Osteocyte (in vitro differentiated cells): Measurements from ENCODE around the gene TRPM3. TPM values are rescaled to one million over a fixed set of nuclear protein-coding genes. Genes with fewer than 3 reads are reported as not detected.

ENCODE experiments used
- DNase-seq: peaks from one replicate; pipeline ENCODE4 v3.0.0; 2021; ENCODE audit warnings: mixed read lengths; ENCODE audit not compliant: unreplicated experiment; ENCODE audit errors: extremely low spot score
- H3K27ac Mint-ChIP-seq: one replicate; pipeline ENCODE4 v1.8.0; 2021; ENCODE audit warnings: mild to moderate bottlenecking, mixed read lengths; ENCODE audit not compliant: unreplicated experiment
- H3K27me3 Mint-ChIP-seq: one replicate; pipeline ENCODE4 v1.8.0; 2021; ENCODE audit warnings: mixed read lengths; ENCODE audit not compliant: unreplicated experiment
- H3K36me3 Mint-ChIP-seq: one replicate; pipeline ENCODE4 v1.8.0; 2021; ENCODE audit warnings: mixed read lengths; ENCODE audit not compliant: unreplicated experiment
- H3K4me1 Mint-ChIP-seq: one replicate; pipeline ENCODE4 v1.8.0; 2021; ENCODE audit warnings: mixed read lengths; ENCODE audit not compliant: unreplicated experiment
- H3K4me3 Mint-ChIP-seq: one replicate; pipeline ENCODE4 v1.8.0; 2021; ENCODE audit warnings: mild to moderate bottlenecking, moderate library complexity, mixed read lengths; ENCODE audit not compliant: unreplicated experiment
- H3K9me3 Mint-ChIP-seq: one replicate; pipeline ENCODE4 v1.8.0; 2021; ENCODE audit warnings: mixed read lengths; ENCODE audit not compliant: unreplicated experiment
- CTCF ChIP-seq: fragments of 200-600 bp; sonication (generic); IDR thresholded peaks from 2 replicates; pipeline ENCODE4 v1.5.0; 2021; ENCODE audit warnings: antibody characterized with exemption, mild to moderate bottlenecking, moderate library complexity
- total RNA-seq: library from RNA; stranded (reverse); gene quantifications from 2 replicates; pipeline ENCODE4 v1.2.1, GENCODE V29; 2021

TRPM3 gene
- total RNA-seq, 1 donor from 2014 or later: 0.05 TPM

GRCh38 chr9:70792796-70793195 is 328.6 kb downstream of the TRPM3 start:
- Mint-ChIP-seq H3K27ac (no peak overlapping the region), H3K27me3 (peaks cover 10% of the 10 kb centered on the region), H3K36me3 (no peaks in the 10 kb centered on the region)

GRCh38 chr9:70791936-70792335 is 329.5 kb downstream of the TRPM3 start:
- no peak overlapping the region for H3K27ac Mint-ChIP-seq
- no peak overlapping the region for H3K4me3 Mint-ChIP-seq
- H3K4me1 Mint-ChIP-seq: peaks cover 1% of the 10 kb centered on the region
- H3K9me3 Mint-ChIP-seq: no peaks in the 10 kb centered on the region
- TF ChIP-seq CTCF: no peak
- no peaks in the 10 kb centered on the region for H3K36me3 Mint-ChIP-seq
- no peak for DNase-seq
- peaks cover 10% of the 10 kb centered on the region for H3K27me3 Mint-ChIP-seq

More at GRCh38 chr9:70792796-70793195, 328.6 kb downstream of the TRPM3 start:
- Mint-ChIP-seq H3K4me3 (no peak overlapping the region), H3K4me1 (peaks cover 1% of the 10 kb centered on the region), H3K9me3 (no peaks in the 10 kb centered on the region)
- no peak for TF ChIP-seq CTCF
- DNase-seq: no peak

- Mint-ChIP-seq H3K4me1 (peaks cover 1% of the 10 kb centered on the region), H3K27me3 (peaks cover 9% of the 10 kb centered on the region), H3K4me3 (no peak overlapping the region), H3K9me3 (no peaks in the 10 kb centered on the region), H3K27ac (no peak overlapping the region), H3K36me3 (no peaks in the 10 kb centered on the region)
- no peak for DNase-seq
- TF ChIP-seq CTCF: no peak
Measured at GRCh38 chr9:70789086-70789485, 332.3 kb downstream of the TRPM3 start.

- Mint-ChIP-seq H3K27ac (no peak overlapping the region), H3K9me3 (no peaks in the 10 kb centered on the region), H3K4me1 (peaks cover 1% of the 10 kb centered on the region), H3K4me3 (no peak overlapping the region), H3K27me3 (peaks cover 4% of the 10 kb centered on the region), H3K36me3 (no peaks in the 10 kb centered on the region)
- DNase-seq: no peak
- TF ChIP-seq CTCF: no peak
Measured at GRCh38 chr9:70784456-70784855, 337.0 kb downstream of the TRPM3 start.

GRCh38 chr9:70778568-70778967 is 342.9 kb downstream of the TRPM3 start:
- Mint-ChIP-seq H3K27ac (no peak overlapping the region), H3K36me3 (no peaks in the 10 kb centered on the region), H3K9me3 (no peaks in the 10 kb centered on the region), H3K4me1 (no peaks in the 10 kb centered on the region), H3K4me3 (no peak overlapping the region), H3K27me3 (peaks cover 4% of the 10 kb centered on the region)
- no peak for DNase-seq
- TF ChIP-seq CTCF: no peak
